CD4-positive, alpha-beta T cell treated with Interleukin-15 for 4 hours (primary cell): ENCODE data around the gene STRN.
"Not testable (repeated sequence)": the region's sequence is repeated elsewhere in the genome, so short reads cannot be mapped to it uniquely, and the experiment has no call there.

Experiments
- DNase-seq: peaks from one replicate; pipeline ENCODE4 v3.0.0-alpha.2; 2020; ENCODE audit warnings: low spot score

STRN gene

GRCh38 chr2:36964496-36965058 lies 1.8 kb downstream of the STRN start:
- DNase-seq: no peak

DNA sequence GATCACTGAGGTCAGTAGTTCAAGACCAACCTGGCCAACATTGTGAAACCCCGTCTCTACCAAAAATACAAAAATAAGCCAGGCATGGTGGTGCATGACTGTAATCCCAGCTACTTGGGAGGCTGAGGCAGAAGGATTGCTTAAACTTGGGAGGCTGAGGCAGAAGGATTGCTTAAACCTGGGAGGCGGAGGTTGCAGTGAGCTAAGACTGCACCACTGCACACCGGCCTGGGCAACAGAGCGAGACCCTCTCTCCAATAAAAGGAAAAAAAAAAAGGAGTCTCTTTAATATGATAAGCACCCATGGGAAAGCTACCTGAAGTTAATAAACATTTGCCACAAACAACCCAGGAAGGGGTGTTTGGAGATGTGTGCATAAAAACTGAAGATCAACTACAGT lies 2.6 kb downstream of the STRN start:
- DNase-seq: no peak

- DNase-seq: no peak
Observed at GRCh38 chr2:36963106-36963505, 3.2 kb downstream of the STRN start.

DNA sequence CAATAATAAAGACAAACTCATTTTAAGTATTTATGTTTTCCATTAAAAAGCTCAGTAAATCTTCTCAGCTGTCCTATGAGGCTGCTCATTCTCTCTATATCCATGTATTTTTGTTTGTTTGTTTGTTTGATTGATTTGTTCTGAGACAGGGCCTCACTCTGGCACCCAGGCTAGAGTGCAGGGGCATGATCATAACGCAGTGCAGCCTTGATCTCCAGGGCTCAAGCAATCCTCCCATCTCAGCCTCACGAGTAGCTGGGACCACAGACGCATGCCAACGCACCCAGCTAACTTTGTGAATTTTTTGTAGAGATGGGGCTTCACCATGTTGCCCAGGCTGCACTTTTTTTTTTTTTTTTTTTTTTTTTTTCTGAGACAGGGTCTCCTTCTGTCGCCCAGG lies 5.6 kb downstream of the STRN start:
- no peak for DNase-seq

GRCh38 chr2:36960005-36960675 lies 6.2 kb downstream of the STRN start:
- no peak for DNase-seq

DNA sequence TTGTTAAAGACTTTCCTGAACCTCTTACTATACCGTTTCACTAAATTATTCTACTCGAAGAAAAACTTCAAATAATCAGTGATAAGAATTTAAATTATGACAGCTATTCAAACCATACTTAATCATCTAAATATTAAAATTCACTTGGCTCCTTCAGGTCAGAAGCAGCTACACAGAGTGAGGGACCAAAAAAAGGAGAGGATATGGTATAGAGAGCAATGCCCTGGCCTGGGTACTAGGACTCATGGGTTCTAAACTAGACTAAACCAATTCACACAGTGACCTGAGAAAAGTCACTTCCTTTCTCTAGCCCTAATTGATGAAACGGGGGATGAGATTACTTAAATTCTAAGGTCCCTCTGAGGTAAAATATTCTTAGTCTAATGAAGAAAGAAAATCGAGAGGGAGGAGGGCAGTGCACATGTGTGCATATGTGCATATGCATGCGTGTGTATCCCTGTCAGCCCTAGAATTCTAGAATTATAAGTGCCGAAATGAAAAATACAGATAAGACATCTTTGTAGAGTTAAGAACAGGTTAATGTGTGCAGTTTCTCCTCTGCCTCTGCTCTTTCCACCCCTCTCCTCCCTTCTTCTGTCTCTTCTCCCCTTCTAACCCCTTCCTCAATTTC lies 11.2 kb downstream of the STRN start:
- DNase-seq: no peak

DNA sequence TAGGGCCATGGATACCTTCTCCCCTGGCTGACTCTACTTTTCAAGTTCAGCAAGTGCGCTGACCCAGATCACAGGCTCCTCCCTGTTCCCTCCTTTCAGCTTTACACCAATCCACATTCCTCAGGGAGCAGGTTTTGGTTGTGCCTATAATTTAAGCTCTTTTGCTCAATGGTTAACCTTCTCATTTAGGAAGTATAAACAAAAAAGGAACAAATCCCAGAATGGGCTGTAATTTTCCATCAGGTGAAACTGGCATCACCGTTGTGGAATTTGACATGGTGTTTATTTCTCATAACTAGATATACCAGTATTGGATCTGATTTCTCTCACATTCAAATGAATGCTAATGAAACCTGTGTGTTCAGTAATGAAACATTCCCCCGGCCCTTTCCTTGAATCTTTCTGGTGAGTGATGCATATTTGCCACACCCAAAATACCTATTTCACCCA lies 13.6 kb downstream of the STRN start:
- DNase-seq: no peak

DNA sequence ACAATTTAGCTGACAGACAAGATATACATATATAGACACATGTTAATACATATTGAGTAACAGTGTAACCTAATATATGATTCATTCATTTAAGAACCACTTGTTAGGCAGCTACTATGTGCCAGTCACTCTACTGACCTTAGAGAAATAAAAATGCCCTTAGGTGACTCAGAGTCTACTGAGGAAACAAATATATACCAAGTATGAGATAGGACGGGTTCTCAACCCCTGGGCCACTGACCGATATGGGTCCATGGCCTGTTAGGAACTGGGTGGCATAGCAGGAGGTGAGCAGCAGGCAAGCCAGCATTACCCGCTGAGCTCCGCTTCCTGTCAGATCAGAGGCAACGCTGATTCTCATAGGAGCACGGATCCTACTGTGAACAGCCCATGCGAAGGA lies 14.8 kb downstream of the STRN start:
- no peak for DNase-seq

DNA sequence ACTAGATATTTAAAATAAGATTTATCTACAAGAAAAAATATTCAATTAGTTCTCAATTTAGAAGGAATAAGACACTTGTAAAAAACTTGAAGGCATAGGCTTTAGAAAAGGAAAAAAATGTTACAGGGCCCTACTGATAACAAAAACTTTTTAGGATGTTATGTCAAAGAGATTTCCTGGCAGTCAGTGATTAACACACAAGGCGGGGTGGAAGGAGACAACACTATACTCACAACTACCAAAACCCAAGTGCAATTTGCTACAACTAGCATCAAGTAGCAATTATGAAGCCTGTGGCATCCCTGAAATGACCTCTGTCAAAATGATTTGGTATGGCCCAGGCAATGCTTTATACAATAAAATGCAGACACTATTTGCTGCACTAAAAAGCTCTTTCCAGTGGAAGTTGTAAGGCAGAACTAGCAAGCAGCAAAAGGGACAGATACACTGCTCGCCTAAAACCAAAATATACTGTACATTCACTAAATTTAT lies 15.3 kb downstream of the STRN start:
- no peak for DNase-seq

DNA sequence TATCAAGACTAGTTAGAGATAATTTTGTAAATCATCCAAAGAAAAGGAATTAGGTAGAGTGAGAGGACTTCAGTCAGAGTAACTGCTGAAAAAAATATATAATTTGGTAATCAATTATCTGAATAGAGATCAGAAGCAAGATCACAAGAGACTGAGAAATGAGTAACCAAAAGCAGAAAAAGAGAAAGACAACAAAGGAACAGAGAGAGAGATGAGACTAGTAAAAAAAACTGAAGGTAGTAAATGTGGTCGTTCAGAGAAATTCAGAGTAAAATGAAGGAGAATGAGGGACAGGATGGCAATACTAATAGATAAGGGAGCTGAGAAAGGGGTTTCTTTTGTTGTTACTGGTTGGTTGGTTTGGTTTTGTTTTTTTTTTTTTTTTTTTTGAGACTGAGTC lies 16.5 kb downstream of the STRN start:
- DNase-seq: no peak

- DNase-seq: not testable (repeated sequence)
Observed at GRCh38 chr2:36945240-36945639, 21.1 kb downstream of the STRN start.

DNA sequence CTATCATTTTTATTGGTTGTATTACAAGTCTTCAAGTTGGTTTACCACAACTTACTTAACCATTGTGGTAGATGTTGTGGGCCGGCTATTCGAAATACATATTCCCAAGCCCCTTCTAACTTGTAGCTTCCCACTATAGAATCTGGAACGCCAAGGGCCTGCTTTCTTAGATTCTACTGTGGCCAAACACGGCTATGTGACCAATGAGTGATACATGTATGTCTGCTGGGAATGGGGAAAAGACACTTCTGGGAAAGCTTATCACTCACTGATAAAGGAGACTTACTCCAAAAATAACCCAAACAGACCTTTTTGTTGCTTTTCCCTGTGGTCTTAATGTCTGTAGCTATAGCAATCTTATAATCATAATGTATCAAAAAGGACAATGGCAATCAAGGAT lies 24.5 kb downstream of the STRN start:
- DNase-seq: no peak

- DNase-seq: not testable (repeated sequence)
Observed at GRCh38 chr2:36936526-36936925, 29.8 kb downstream of the STRN start.

DNA sequence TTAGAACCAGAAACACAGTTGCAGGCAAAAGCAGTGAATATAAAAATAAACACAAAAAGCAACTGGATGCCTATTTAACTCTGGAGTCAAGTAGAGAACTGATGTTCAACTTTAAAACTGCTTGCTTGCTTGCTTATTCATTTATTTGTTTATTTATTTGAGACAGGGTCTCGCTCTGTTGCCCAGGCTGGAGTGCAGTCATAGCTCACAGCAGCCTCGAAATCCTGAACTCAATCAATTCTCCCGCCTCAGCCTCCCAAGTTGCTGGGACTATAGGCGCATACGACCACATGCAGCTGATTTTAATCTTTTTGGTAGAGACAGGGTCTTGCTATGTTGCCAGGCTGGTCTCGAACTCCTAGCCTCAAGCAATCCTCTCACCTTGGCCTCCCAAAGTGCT lies 34.6 kb downstream of the STRN start:
- not testable (repeated sequence) for DNase-seq

DNA sequence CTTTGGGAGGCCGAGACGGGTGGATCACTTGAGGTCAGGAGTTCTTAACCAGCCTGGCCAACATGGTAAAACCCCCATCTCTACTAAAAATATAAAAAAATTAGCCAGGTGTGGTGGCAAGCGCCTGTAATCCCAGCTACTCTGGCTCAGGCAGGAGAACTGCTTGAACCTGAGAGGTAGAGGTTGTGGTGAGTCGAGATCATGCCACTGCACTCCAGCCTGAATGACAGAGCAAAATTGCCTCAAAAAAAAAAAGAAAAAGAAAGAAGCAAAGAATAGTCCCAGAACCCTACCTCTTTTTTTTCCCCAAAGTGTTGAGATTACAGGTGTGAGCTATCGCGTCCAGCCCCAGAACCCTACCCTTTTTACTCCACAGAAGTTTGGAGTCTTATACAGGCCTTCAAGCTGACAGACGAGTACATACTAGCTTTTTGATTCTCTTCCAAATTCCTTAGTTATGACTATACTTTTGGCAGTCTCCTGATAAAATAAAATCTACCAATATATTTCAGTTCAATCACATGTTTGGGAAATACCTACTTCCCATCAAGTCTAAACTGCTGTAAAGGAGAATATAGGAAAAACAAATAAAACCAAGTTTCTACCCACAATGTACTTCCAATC lies 35.4 kb downstream of the STRN start:
- not testable (repeated sequence) for DNase-seq

DNA sequence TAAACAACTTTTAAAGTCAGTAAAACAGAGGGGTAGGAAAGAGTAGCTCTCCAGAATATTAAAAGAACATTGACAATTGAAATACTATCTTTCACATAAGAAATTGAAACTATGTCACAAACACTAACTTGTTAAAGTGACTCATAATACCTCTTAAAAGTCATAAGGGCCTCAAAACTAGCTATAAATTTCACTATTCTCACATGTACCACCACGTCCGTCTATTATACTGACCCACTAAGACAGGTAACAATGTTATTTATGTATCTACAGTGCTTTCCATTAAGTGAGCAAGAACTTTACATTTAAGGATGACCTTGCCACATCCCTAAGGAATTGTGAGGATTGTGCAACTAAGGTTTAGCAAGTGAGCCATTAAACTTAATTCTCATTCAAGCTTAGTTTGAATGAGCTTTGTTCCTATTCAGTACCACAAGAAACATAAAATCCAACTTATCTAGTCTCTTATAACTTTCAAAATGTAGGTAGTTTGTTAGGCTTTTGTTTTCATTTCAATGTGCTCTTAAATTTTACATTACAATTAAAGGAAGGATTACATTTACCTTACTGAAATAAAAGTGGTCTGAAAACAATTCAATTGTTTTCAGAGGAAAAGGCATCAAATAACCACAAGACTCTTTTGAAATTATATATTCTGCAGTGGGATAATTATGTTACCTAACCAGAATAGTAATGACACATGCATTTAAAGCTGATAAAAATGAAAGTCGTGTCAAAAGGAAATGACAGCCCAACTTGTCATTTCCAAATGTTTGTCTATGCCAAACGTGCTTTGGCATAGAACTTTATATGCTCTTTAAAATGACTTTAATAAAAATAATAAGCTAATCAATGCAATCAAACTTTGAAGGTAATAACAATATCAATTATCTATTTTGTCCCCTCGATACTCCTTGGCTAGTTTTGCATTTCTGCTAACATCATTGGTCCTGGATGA lies 39.9 kb downstream of the STRN start:
- DNase-seq: peak; percentile 5

DNA sequence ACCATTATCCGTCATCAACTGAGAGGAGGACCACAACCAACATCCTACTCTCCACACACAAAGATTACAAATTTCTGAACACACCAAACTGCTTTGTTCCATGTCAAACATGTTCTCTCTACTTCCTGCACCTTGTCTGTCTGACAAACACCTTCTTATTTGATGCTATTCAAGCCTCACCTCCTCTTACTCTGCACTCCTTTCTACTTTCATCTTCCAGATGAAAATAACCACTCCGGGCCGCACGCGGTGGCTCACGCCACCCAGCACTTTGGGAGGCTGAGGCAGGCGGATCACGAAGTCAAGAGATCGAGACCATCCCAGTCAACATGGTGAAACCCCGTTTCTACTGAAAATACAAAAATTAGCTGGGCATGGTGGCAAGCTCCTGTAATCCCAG lies 43.7 kb downstream of the STRN start:
- DNase-seq: not testable (repeated sequence)

DNA sequence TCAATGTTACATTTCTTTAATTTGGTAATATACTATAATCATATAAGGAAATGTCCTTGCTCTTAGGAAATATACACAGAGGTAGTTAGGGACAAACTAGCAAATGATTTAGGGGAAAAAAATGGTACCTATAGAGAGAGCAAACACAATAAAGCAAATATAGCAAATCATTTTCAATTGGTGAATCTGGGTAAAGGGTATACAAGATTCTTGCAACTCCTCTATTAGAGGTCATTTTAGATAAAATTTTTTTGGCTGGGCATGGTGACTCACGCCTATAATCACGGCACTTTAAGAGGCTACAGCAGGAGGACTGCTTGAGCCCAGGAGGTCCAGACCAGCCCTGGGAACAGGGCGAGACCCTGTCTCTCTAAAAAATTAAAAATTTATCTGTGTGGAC lies 44.4 kb downstream of the STRN start:
- no peak for DNase-seq

DNA sequence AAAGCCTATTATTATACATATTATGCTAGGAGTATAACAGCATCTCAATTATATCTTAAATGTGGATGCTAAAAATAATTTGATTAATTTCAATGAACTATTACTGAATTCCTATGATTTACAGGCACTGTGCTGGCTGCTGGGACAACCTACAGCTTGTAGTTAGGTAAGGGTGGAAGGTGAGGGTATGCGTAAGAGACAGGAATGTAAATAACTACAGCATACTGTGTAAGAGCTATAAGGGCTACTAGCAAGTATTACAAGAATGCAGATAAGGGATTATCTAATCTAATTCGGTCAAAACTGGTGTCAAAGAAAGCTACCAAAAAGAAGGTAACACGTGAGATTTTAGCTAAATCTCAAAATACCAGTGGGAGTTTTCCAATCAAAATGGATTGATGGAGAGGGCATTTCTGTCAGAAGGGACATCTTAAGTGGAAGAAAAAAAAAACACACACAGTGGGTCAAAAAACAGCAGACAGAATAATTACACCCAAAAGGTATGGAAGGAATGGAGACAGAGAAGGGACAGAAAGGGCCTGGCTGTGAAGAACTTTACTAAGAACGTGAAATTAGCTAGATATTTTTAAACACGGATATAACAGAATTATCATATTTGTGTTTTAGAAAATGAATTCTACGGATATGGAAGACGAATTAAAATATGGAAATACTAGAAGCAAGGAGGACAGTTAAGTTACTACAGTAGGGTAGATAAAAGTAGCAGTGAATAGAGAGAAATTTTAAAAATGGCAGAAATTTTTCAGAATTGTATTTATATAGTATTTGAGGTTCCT lies 47.1 kb downstream of the STRN start:
- no peak for DNase-seq

GRCh38 chr2:36918307-36918706 lies 48.0 kb downstream of the STRN start:
- no peak for DNase-seq

DNA sequence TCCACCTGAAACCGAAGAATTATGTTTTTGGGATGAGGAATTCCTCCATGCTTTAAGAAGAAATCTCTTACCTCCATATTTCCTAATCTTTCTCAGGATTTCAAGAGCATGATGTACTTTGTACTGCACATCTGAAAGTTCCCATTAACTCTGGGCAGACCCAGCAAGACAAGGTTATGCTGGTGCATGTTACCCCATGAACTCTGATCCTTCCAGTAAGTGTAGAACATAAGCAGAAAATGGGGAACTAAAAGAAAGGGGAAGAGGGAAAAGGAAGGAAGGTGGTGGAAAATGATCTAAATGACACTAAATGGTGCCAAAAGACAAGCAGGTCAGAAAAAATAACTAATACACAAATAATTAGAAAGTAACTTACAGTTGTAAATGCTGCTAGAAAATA lies 50.7 kb downstream of the STRN start:
- no peak for DNase-seq
